Activated CD8-positive, alpha-beta memory T cell treated with anti-CD3 and anti-CD28 coated beads for 36 hours (primary cell): Measurements from ENCODE around the gene TENM3. TPM values are rescaled to one million over a fixed set of nuclear protein-coding genes. Genes with fewer than 3 reads are reported as not detected.

Experiments used
- CTCF ChIA-PET: fragments of 350-600 bp; sonication (Branson Sonifier 250); formaldehyde crosslinking; loops from one replicate; lab custom pipeline; 2021; ENCODE audit warnings: antibody characterized with exemption; lab: Charles Lee
- POLR2A ChIA-PET: fragments of 350-600 bp; sonication (Branson Sonifier 250); formaldehyde crosslinking; loops from one replicate; lab custom pipeline; 2021; ENCODE audit warnings: antibody characterized with exemption; lab: Charles Lee
- total RNA-seq, 2 experiments: library from RNA; stranded (reverse); gene quantifications; one replicate each; pipeline ENCODE4 v1.2.3, GENCODE V29; 2021

TENM3 gene
- total RNA-seq, 2 experiments from 2014 or later, result not detected

- CTCF ChIA-PET, result no interaction called here
These were observed 585.3 kb downstream of the TENM3 start for GRCh38 chr4:182828360-182829025.

GRCh38 chr4:182829196-182829595 lies 586.0 kb downstream of the TENM3 start:
- POLR2A ChIA-PET, result no interaction called here
- CTCF ChIA-PET, result no interaction called here

More at GRCh38 chr4:182828360-182829025, 585.3 kb downstream of the TENM3 start:
- POLR2A ChIA-PET, result no interaction called here

- POLR2A ChIA-PET, result no interaction called here
- CTCF ChIA-PET, result no interaction called here
These were observed 588.2 kb downstream of the TENM3 start for GRCh38 chr4:182831376-182831775.

- ChIA-PET CTCF (no interaction called here), POLR2A (no interaction called here)
These were observed 589.3 kb downstream of the TENM3 start for GRCh38 chr4:182832352-182833120.

- ChIA-PET POLR2A (no interaction called here), CTCF (no interaction called here)
These were observed 592.0 kb downstream of the TENM3 start for GRCh38 chr4:182835006-182835740.

- ChIA-PET POLR2A (no interaction called here), CTCF (no interaction called here)
These were observed 594.6 kb downstream of the TENM3 start for GRCh38 chr4:182837831-182838230.

- POLR2A ChIA-PET, result no interaction called here
- CTCF ChIA-PET, result no interaction called here
These were observed 595.3 kb downstream of the TENM3 start for GRCh38 chr4:182838535-182838934.

- ChIA-PET POLR2A (no interaction called here), CTCF (no interaction called here)
These were observed 596.1 kb downstream of the TENM3 start for GRCh38 chr4:182839256-182839655.

GRCh38 chr4:182840108-182840507 lies 596.9 kb downstream of the TENM3 start:
- ChIA-PET CTCF (no interaction called here), POLR2A (no interaction called here)

GRCh38 chr4:182842104-182842600 lies 599.0 kb downstream of the TENM3 start:
- ChIA-PET POLR2A (no interaction called here), CTCF (no interaction called here)

GRCh38 chr4:182842759-182843390 lies 599.7 kb downstream of the TENM3 start:
- POLR2A ChIA-PET, result no interaction called here
- CTCF ChIA-PET, result no interaction called here

GRCh38 chr4:182843808-182844325 lies 600.7 kb downstream of the TENM3 start:
- CTCF ChIA-PET, result no interaction called here

GRCh38 chr4:182845618-182846017 lies 602.4 kb downstream of the TENM3 start:
- ChIA-PET POLR2A (no interaction called here), CTCF (no interaction called here)

More at GRCh38 chr4:182843808-182844325, 600.7 kb downstream of the TENM3 start:
- POLR2A ChIA-PET, result no interaction called here

- ChIA-PET POLR2A (no interaction called here), CTCF (no interaction called here)
These were observed 602.8 kb downstream of the TENM3 start for GRCh38 chr4:182846036-182846435.

- ChIA-PET CTCF (no interaction called here), POLR2A (no interaction called here)
These were observed 604.6 kb downstream of the TENM3 start for GRCh38 chr4:182847576-182848450.

- CTCF ChIA-PET, result no interaction called here
- POLR2A ChIA-PET, result no interaction called here
These were observed 605.5 kb downstream of the TENM3 start for GRCh38 chr4:182848685-182849084.
